Measurements from ENCODE around the gene IL26.

GRCh38 chr12:68267892-68268396 is 42.3 kb upstream of the IL26 start:
- TF ChIP-seq POLR2A (IDR thresholded peaks at IDR 0.05), result no peak
- TF ChIP-seq, protein P1, sequence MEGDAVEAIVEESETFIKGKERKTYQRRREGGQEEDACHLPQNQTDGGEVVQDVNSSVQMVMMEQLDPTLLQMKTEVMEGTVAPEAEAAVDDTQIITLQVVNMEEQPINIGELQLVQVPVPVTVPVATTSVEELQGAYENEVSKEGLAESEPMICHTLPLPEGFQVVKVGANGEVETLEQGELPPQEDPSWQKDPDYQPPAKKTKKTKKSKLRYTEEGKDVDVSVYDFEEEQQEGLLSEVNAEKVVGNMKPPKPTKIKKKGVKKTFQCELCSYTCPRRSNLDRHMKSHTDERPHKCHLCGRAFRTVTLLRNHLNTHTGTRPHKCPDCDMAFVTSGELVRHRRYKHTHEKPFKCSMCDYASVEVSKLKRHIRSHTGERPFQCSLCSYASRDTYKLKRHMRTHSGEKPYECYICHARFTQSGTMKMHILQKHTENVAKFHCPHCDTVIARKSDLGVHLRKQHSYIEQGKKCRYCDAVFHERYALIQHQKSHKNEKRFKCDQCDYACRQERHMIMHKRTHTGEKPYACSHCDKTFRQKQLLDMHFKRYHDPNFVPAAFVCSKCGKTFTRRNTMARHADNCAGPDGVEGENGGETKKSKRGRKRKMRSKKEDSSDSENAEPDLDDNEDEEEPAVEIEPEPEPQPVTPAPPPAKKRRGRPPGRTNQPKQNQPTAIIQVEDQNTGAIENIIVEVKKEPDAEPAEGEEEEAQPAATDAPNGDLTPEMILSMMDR (IDR thresholded peaks at IDR 0.05), result no peak
- no peak for TF ChIP-seq POLR2AphosphoS5 (IDR thresholded peaks at IDR 0.05)
